GM12891 (cell line): ENCODE data around the gene NDUFA9.

Experiments used
- DNase-seq: peaks from one replicate; pipeline ENCODE4 v3.0.0; 2011; ENCODE audit warnings: low spot score; ENCODE audit not compliant: insufficient read length
- FAIRE-seq: peaks from 2 replicates; lab custom pipeline; 2011; peaks lifted over from hg19 to GRCh38; lab: Jason Lieb, UNC
- PAX5 ChIP-seq: IDR thresholded peaks from 2 replicates; pipeline ENCODE4 v1.6.1; 2011; ENCODE audit warnings: low read length, moderate library complexity, mild to moderate bottlenecking; ENCODE audit not compliant: insufficient read depth, severe bottlenecking
- POLR2A ChIP-seq: IDR thresholded peaks from 2 replicates; pipeline ENCODE4 v1.6.1; 2011; ENCODE audit warnings: low read depth, low read length, control low read depth
- POLR2AphosphoS5 ChIP-seq: IDR thresholded peaks from 2 replicates; pipeline ENCODE4 v1.6.1; 2011; ENCODE audit warnings: low read depth, low read length, control low read depth
- POU2F2 ChIP-seq: IDR thresholded peaks from 2 replicates; pipeline ENCODE4 v1.6.1; 2011; ENCODE audit warnings: low read depth, mild to moderate bottlenecking, control low read depth, low read length, moderate library complexity
- SPI1 ChIP-seq: IDR thresholded peaks from 2 replicates; pipeline ENCODE4 v1.6.1; 2011; ENCODE audit warnings: low read depth, low read length, control low read depth
- TAF1 ChIP-seq: IDR thresholded peaks from 2 replicates; pipeline ENCODE4 v1.6.1; 2011; ENCODE audit warnings: low read depth, low read length, control low read depth

The NDUFA9 gene

GRCh38 chr12:4681732-4682131 is 32.8 kb downstream of the NDUFA9 start:
- TF ChIP-seq TAF1 (no peak), POLR2A (no peak), SPI1 (no peak), POU2F2 (no peak), POLR2AphosphoS5 (no peak), PAX5 (no peak)
- FAIRE-seq (no peak), DNase-seq (no peak)

GRCh38 chr12:4685317-4685716 is 36.4 kb downstream of the NDUFA9 start:
- no peak for DNase-seq
- FAIRE-seq = no peak
- no peak for TF ChIP-seq SPI1
- TF ChIP-seq PAX5 = no peak
- TF ChIP-seq POU2F2 = no peak
- TF ChIP-seq POLR2AphosphoS5 = no peak
- TF ChIP-seq POLR2A = no peak
- TF ChIP-seq TAF1 = no peak

GRCh38 chr12:4690760-4691159 is 41.8 kb downstream of the NDUFA9 start:
- TF ChIP-seq POLR2A (no peak), TAF1 (no peak), POLR2AphosphoS5 (no peak), SPI1 (no peak), PAX5 (no peak)
- no peak for DNase-seq
- no peak for FAIRE-seq
